IMR-90 (cell line): ENCODE results near the gene STOX2. TPM values are rescaled to one million over a fixed set of nuclear protein-coding genes. Genes with fewer than 3 reads are reported as not detected.

Experiments
- ATAC-seq: fragments of 200-7000 bp; cut with Tn5 transposase; 2 replicates; pipeline ENCODE4 v1.9.1; 2020; ENCODE audit warnings: low read depth, mild to moderate bottlenecking, moderate library complexity
- BruUV-seq: library from RNA; stranded (reverse); fragments of 400-500 nt; replicated peaks from 2 replicates; lab custom pipeline; 2021; lab: Mats Ljungman, UMichigan
- CTCF ChIA-PET: fragments of 300-600 bp; formaldehyde crosslinking; extraction: SDS; loops from one replicate; lab custom pipeline; 2021; ENCODE audit warnings: antibody characterized with exemption; lab: Yijun Ruan, JAX
- POLR2A ChIA-PET: fragments of 300-600 bp; sonication (Branson Sonifier 250); formaldehyde crosslinking; loops from one replicate; lab custom pipeline; 2022; ENCODE audit warnings: antibody characterized with exemption; ENCODE audit not compliant: unreplicated experiment; lab: Charles Lee
- DNase-seq: peaks from one replicate; pipeline ENCODE4 v3.0.0; 2013
- H2AFZ ChIP-seq: replicated peaks from 2 replicates; pipeline ENCODE3; 2013; ENCODE audit warnings: low read length, mild to moderate bottlenecking; ENCODE audit not compliant: poor library complexity
- H2AK5ac ChIP-seq: 2 replicates; pipeline ENCODE4 v1.6.1; 2013; ENCODE audit warnings: low read depth, low read length, inconsistent platforms
- H2AK9ac ChIP-seq: replicated peaks from 2 replicates; pipeline ENCODE3; 2013; ENCODE audit warnings: mild to moderate bottlenecking, low read depth, low read length, moderate library complexity; ENCODE audit not compliant: poor library complexity
- H2BK120ac ChIP-seq: 2 replicates; pipeline ENCODE4 v1.6.1; 2013; ENCODE audit warnings: low read depth, low read length, inconsistent platforms
- H2BK15ac ChIP-seq: 3 replicates; pipeline ENCODE4 v1.6.1; 2013; ENCODE audit warnings: low read depth, low read length, inconsistent platforms
- H2BK20ac ChIP-seq: 2 replicates; pipeline ENCODE4 v1.6.1; 2013; ENCODE audit warnings: low read depth, mild to moderate bottlenecking, inconsistent platforms, low read length, moderate library complexity
- H2BK5ac ChIP-seq: 2 replicates; pipeline ENCODE4 v1.6.1; 2013; ENCODE audit warnings: mild to moderate bottlenecking, low read depth, low read length, inconsistent platforms; ENCODE audit not compliant: poor library complexity, severe bottlenecking
- H3K14ac ChIP-seq: replicated peaks from 2 replicates; pipeline ENCODE4 v1.6.1; 2013; ENCODE audit warnings: low read depth, low read length, inconsistent platforms
- H3K18ac ChIP-seq: 2 replicates; pipeline ENCODE4 v1.6.1; 2013; ENCODE audit warnings: low read depth, low read length, control low read depth
- H3K23ac ChIP-seq: 2 replicates; pipeline ENCODE4 v1.6.1; 2013; ENCODE audit warnings: low read depth, low read length, inconsistent platforms
- H3K27ac ChIP-seq: 2 replicates; pipeline ENCODE4 v1.5.1; 2013; ENCODE audit warnings: mild to moderate bottlenecking, control low read depth, low read length; ENCODE audit not compliant: insufficient read depth
- H3K27me3 ChIP-seq: 2 replicates; pipeline ENCODE4 v1.6.1; 2013; ENCODE audit warnings: low read length; ENCODE audit not compliant: control insufficient read depth, insufficient read depth
- H3K36me3 ChIP-seq: 2 replicates; pipeline ENCODE4 v1.6.1; 2013; ENCODE audit warnings: low read length, mixed read lengths; ENCODE audit not compliant: control insufficient read depth, insufficient read depth
- H3K4ac ChIP-seq: 2 replicates; pipeline ENCODE4 v1.6.1; 2013; ENCODE audit warnings: low read depth, low read length, inconsistent platforms
- H3K4me1 ChIP-seq: 2 replicates; pipeline ENCODE4 v1.6.1; 2013; ENCODE audit warnings: low read length, mixed read lengths; ENCODE audit not compliant: control insufficient read depth, insufficient read depth
- H3K4me2 ChIP-seq: 2 replicates; pipeline ENCODE4 v1.6.1; 2013; ENCODE audit warnings: low read depth, mild to moderate bottlenecking, control low read depth, low read length, moderate library complexity
- H3K4me3 ChIP-seq: 2 replicates; pipeline ENCODE4 v1.5.1; 2013; ENCODE audit warnings: low read depth, mild to moderate bottlenecking, control low read depth, low read length, moderate library complexity; ENCODE audit not compliant: insufficient read depth
- H3K56ac ChIP-seq: 2 replicates; pipeline ENCODE4 v1.6.1; 2013; ENCODE audit warnings: low read length, inconsistent platforms; ENCODE audit not compliant: insufficient read depth; ENCODE audit errors: extremely low read depth
- H3K79me1 ChIP-seq, 2 experiments: 2 replicates each; pipeline ENCODE4 v1.6.1; 2013; ENCODE audit warnings: low read length in 2 of 2, inconsistent platforms in 1 of 2, low read depth in 1 of 2
- H3K9ac ChIP-seq: 2 replicates; pipeline ENCODE4 v1.6.1; 2013; ENCODE audit warnings: low read depth, low read length, control low read depth
- H3K9me1 ChIP-seq: 2 replicates; pipeline ENCODE4 v1.6.1; 2013; ENCODE audit warnings: low read length, inconsistent platforms; ENCODE audit not compliant: insufficient read depth
- H3K9me3 ChIP-seq: 2 replicates; pipeline ENCODE4 v1.6.1; 2013; ENCODE audit warnings: low read length; ENCODE audit not compliant: control insufficient read depth, insufficient read depth
- H4K20me1 ChIP-seq: 2 replicates; pipeline ENCODE4 v1.6.1; 2013; ENCODE audit warnings: low read length, inconsistent platforms; ENCODE audit not compliant: insufficient read depth
- H4K5ac ChIP-seq: 2 replicates; pipeline ENCODE4 v1.6.1; 2013; ENCODE audit warnings: mild to moderate bottlenecking, low read depth, low read length, control low read depth
- H4K8ac ChIP-seq, 2 experiments: 2 replicates each; pipeline ENCODE4 v1.6.1; 2013; ENCODE audit warnings: low read depth in 2 of 2, low read length in 2 of 2, control low read depth in 1 of 2, inconsistent platforms in 1 of 2
- H4K91ac ChIP-seq: 2 replicates; pipeline ENCODE4 v1.6.1; 2013; ENCODE audit warnings: low read depth, low read length, inconsistent platforms; ENCODE audit not compliant: insufficient read depth
- BHLHE40 ChIP-seq: fragments of 150-350 bp; IDR thresholded peaks from 2 replicates; pipeline ENCODE4 v1.6.1; 2016; ENCODE audit warnings: mild to moderate bottlenecking, low read depth, low read length
- CEBPB ChIP-seq: IDR thresholded peaks from 2 replicates; pipeline ENCODE4 v1.6.1; 2012; ENCODE audit warnings: low read depth, low read length, improper control_type of control experiment
- CHD1 ChIP-seq: IDR thresholded peaks from 2 replicates; pipeline ENCODE4 v1.6.1; 2012; ENCODE audit warnings: low read depth, low read length, improper control_type of control experiment
- CTCF ChIP-seq: conservative IDR thresholded peaks from 2 replicates; pipeline ENCODE4 v1.5.1; 2012; ENCODE audit warnings: mild to moderate bottlenecking, low read depth, low read length, improper control_type of control experiment
- ELK1 ChIP-seq: fragments of 150-350 bp; IDR thresholded peaks from 2 replicates; pipeline ENCODE4 v1.6.1; 2016; ENCODE audit warnings: low read depth, mild to moderate bottlenecking, low read length, moderate library complexity, borderline replicate concordance
- FOS ChIP-seq: fragments of 150-350 bp; IDR thresholded peaks from 2 replicates; pipeline ENCODE4 v1.6.1; 2016; ENCODE audit warnings: low read depth, low read length
- MAFK ChIP-seq: IDR thresholded peaks from 2 replicates; pipeline ENCODE4 v1.6.1; 2012; ENCODE audit warnings: low read depth, low read length, improper control_type of control experiment
- MAZ ChIP-seq: IDR thresholded peaks from 2 replicates; pipeline ENCODE4 v1.6.1; 2012; ENCODE audit warnings: low read depth, mild to moderate bottlenecking, low read length, improper control_type of control experiment, moderate library complexity, borderline replicate concordance
- MXI1 ChIP-seq: IDR thresholded peaks from 2 replicates; pipeline ENCODE4 v1.6.1; 2012; ENCODE audit warnings: low read depth, mild to moderate bottlenecking, low read length, moderate library complexity, borderline replicate concordance
- NFE2L2 ChIP-seq: fragments of 150-350 bp; IDR thresholded peaks from 2 replicates; pipeline ENCODE4 v1.6.1; 2016; ENCODE audit warnings: low read depth, mild to moderate bottlenecking, low read length
- POLR2A ChIP-seq: IDR thresholded peaks from 2 replicates; pipeline ENCODE4 v1.6.1; 2012; ENCODE audit warnings: mild to moderate bottlenecking, low read depth, low read length
- RAD21 ChIP-seq: IDR thresholded peaks from 2 replicates; pipeline ENCODE4 v1.6.1; 2012; ENCODE audit warnings: low read length, improper control_type of control experiment
- RCOR1 ChIP-seq: IDR thresholded peaks from 2 replicates; pipeline ENCODE4 v1.6.1; 2012; ENCODE audit warnings: mild to moderate bottlenecking, low read length, improper control_type of control experiment; ENCODE audit not compliant: insufficient replicate concordance
- RFX5 ChIP-seq: IDR thresholded peaks from 2 replicates; pipeline ENCODE4 v1.8.0; 2012; ENCODE audit warnings: low read depth, mild to moderate bottlenecking, low read length, moderate library complexity
- SMC3 ChIP-seq: fragments of 150-350 bp; IDR thresholded peaks from 2 replicates; pipeline ENCODE4 v1.6.1; 2016; ENCODE audit warnings: low read depth, mild to moderate bottlenecking, antibody characterized with exemption, low read length, moderate library complexity
- USF2 ChIP-seq: fragments of 150-350 bp; IDR thresholded peaks from 2 replicates; pipeline ENCODE4 v1.6.1; 2017; ENCODE audit warnings: mild to moderate bottlenecking, antibody characterized with exemption, low read length, low read depth
- WGBS, 2 experiments: methylation state at CpG; one replicate each; pipeline versions ENCODE4 v1.1.5 to v1.1.7; 2013; ENCODE audit warnings: missing lambda C conversion rate in 2 of 2; ENCODE audit not compliant: insufficient read length in 1 of 2; ENCODE audit errors: extremely low coverage in 2 of 2; 5-methylcytosine and 5-hydroxymethylcytosine counted together
- dilution Hi-C: fragments of 300-500 bp; cut with HindIII; formaldehyde crosslinking; loops from one replicate; pipeline ENCODE4 v1.14.3; 2018; ENCODE audit warnings: low sequenced_read_pairs; ENCODE audit not compliant: unreplicated experiment
- in situ Hi-C: fragments of 300-500 bp; cut with MboI; formaldehyde crosslinking; loops from 3 replicates; pipeline ENCODE4 v1.14.3; 2019; ENCODE audit warnings: low sequenced_read_pairs, inconsistent platforms, mixed read lengths
- intact Hi-C: fragments of 100-400 bp; cut with micrococcal nuclease; formaldehyde crosslinking; loops from 2 replicates; pipeline ENCODE4 v1.10.0; 2022
- polyA plus RNA-seq, 3 experiments: library from polyadenylated mRNA; depleted of rRNA; stranded (reverse); fragments of >200 nt; gene quantifications; 2 replicates each; pipeline ENCODE4 v1.2.3, GENCODE V29; 2012; ENCODE audit warnings: low replicate concordance in 1 of 3
- total RNA-seq: library from RNA; depleted of rRNA; stranded (reverse); fragments of >200 nt; gene quantifications from 2 replicates; pipeline ENCODE4 v1.2.3, GENCODE V29; 2012

The STOX2 gene
- total and polyA plus RNA-seq, 2 of the 4 experiments (the other 2 are of a cell fraction) = 1.1 to 5.4 TPM

GRCh38 chr4:183915976-183916375, 10.9 kb downstream of the STOX2 start:
- WGBS, 2 experiments = no CpG with 5 or more reads among the region's 6 CpGs
- CTCF ChIA-PET = no interaction called here
- no peaks in the 10 kb centered on the region for H4K20me1 ChIP-seq
- H2AFZ ChIP-seq = no peak overlapping the region
- no peak overlapping the region for H3K18ac ChIP-seq
- H3K27me3 ChIP-seq = no peaks in the 10 kb centered on the region; the same call in 1 of the 2 replicates
- no peak overlapping the region for H3K4me2 ChIP-seq
- H3K27ac ChIP-seq = no peak overlapping the region
- intact Hi-C loops (no loop called here), in situ Hi-C loops (no loop called here), dilution Hi-C loops (no loop called here)
- H4K5ac ChIP-seq = no peak overlapping the region
- H2AK9ac ChIP-seq = no peak overlapping the region
- no peak overlapping the region for H3K9ac ChIP-seq
- POLR2A ChIA-PET = no interaction called here
- ATAC-seq (no peak), DNase-seq (no peak)
- H3K9me3 ChIP-seq = no peaks in the 10 kb centered on the region
- no peak overlapping the region for H2BK20ac ChIP-seq
- no peak overlapping the region for H4K8ac ChIP-seq
- no peak overlapping the region for H4K91ac ChIP-seq
- H3K4ac ChIP-seq = no peak overlapping the region
- no peak overlapping the region for H2BK120ac ChIP-seq
- H3K4me1 ChIP-seq = peaks cover 3% of the 10 kb centered on the region; the same call in 1 of the 2 replicates
- H3K36me3 ChIP-seq = no peaks in the 10 kb centered on the region
- no peaks in the 10 kb centered on the region for H3K9me1 ChIP-seq
- H3K56ac ChIP-seq = no peak overlapping the region
- H2BK5ac ChIP-seq = no peak overlapping the region
- BruUV-seq = no TSS peak
- H3K79me1 ChIP-seq = no peaks in the 10 kb centered on the region
- H3K14ac ChIP-seq = no peak overlapping the region
- no peak overlapping the region for H3K23ac ChIP-seq
- H2AK5ac ChIP-seq = no peak overlapping the region
- H3K4me3 ChIP-seq = no peak overlapping the region
- TF ChIP-seq ELK1 (no peak), POLR2A (no peak), SMC3 (no peak), RCOR1 (no peak), NFE2L2 (no peak), FOS (no peak), CHD1 (no peak), CTCF (no peak), RAD21 (no peak), CEBPB (no peak), MXI1 (no peak), USF2 (no peak), MAZ (no peak), RFX5 (no peak), MAFK (no peak), BHLHE40 (no peak)
- H2BK15ac ChIP-seq = no peak overlapping the region
